A673 (cell line): ENCODE measurements around the gene FEN1.

Source experiments
- EZH2 ChIP-seq: fragments of 200-600 bp; sonication (generic); IDR thresholded peaks from 2 replicates; pipeline ENCODE4 v1.6.1; 2017; ENCODE audit warnings: borderline replicate concordance, low read depth, mild to moderate bottlenecking, mixed read lengths, antibody characterized with exemption, low read length; ENCODE audit not compliant: poor library complexity, severe bottlenecking
- TF ChIP-seq, protein P1 (sequence below): fragments of 300-800, 200-600 bp; sonication (generic); conservative IDR thresholded peaks from 2 replicates; pipeline ENCODE4 v1.5.1; 2017; ENCODE audit warnings: low read depth, mild to moderate bottlenecking, antibody characterized with exemption, low read length, moderate library complexity, mixed read lengths

DNA sequence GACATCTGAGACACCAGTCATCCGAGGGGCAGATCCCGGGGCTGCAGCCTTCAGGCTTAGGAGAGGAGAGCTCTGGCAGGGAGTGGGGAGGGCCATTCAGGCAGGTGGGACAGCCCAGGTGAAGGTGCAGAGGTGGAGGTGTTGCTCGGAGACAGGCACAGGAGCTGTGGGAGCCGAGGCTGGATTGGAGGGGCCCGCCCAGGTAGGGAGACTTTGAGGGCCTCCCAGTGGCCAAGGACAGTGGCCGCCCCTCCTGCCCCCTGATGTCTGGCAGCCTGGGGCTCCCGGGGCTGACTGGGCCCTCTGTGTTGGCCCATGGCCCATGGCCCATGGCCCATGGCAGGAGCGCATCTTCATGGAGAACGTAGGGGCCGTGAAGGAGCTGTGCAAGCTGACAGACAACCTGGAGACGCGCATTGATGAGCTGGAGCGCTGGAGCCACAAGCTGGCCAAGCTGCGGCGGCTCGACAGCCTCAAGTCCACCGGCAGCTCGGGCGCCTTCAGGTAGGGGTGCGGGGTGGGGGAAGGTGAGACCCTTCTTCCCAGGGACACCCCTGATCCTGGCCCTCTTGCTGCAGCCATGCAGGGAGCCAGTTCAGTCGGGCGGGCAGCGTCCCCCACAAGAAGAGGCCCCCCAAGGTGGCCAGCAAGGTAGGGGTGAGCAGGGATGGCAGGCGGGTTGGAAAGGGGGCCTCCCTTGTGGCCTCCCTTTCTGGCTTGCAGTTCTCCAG, 13.6 kb upstream of the FEN1 start:
- TF ChIP-seq, protein P1, sequence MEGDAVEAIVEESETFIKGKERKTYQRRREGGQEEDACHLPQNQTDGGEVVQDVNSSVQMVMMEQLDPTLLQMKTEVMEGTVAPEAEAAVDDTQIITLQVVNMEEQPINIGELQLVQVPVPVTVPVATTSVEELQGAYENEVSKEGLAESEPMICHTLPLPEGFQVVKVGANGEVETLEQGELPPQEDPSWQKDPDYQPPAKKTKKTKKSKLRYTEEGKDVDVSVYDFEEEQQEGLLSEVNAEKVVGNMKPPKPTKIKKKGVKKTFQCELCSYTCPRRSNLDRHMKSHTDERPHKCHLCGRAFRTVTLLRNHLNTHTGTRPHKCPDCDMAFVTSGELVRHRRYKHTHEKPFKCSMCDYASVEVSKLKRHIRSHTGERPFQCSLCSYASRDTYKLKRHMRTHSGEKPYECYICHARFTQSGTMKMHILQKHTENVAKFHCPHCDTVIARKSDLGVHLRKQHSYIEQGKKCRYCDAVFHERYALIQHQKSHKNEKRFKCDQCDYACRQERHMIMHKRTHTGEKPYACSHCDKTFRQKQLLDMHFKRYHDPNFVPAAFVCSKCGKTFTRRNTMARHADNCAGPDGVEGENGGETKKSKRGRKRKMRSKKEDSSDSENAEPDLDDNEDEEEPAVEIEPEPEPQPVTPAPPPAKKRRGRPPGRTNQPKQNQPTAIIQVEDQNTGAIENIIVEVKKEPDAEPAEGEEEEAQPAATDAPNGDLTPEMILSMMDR = no peak
- TF ChIP-seq EZH2 = no peak
